Mononuclear cell (primary cell): ENCODE results near the gene CFAP141. TPM values are rescaled to one million over a fixed set of nuclear protein-coding genes. Genes with fewer than 3 reads are reported as not detected.
A peak's percentile ranks its signal among the peaks of the same experiment; 100 is the strongest.
"Not testable (repeated sequence)": the region's sequence is repeated elsewhere in the genome, so short reads cannot be mapped to it uniquely, and the experiment has no call there.

Source experiments
- H3K27me3 ChIP-seq: 2 replicates; pipeline ENCODE4 v1.6.0; 2011; ENCODE audit warnings: low read length, control low read depth; ENCODE audit not compliant: insufficient read depth
- H3K4me1 ChIP-seq: 2 replicates; pipeline ENCODE4 v1.5.1; 2011; ENCODE audit warnings: mild to moderate bottlenecking, low read length, control low read depth; ENCODE audit not compliant: insufficient read depth
- H3K4me3 ChIP-seq: 2 replicates; pipeline ENCODE4 v1.5.1; 2011; ENCODE audit warnings: mild to moderate bottlenecking, low read length, moderate library complexity
- H3K9me3 ChIP-seq: 2 replicates; pipeline ENCODE4 v1.5.1; 2011; ENCODE audit warnings: low read depth, mild to moderate bottlenecking, control low read depth, low read length
- total RNA-seq: library from RNA; depleted of rRNA; stranded (reverse); fragments of >200 nt; gene quantifications from one replicate; pipeline ENCODE4 v1.2.3, GENCODE V29; 2012

Gene CFAP141
- not detected for total RNA-seq

- H3K4me1 ChIP-seq, result no peaks in the 10 kb centered on the region
- no peaks in the 10 kb centered on the region for H3K9me3 ChIP-seq
- H3K27me3 ChIP-seq, result no peaks in the 10 kb centered on the region
- no peak within 1 kb of the TSS for H3K4me3 ChIP-seq
These were observed at the start of gene CFAP141 for GRCh38 chr1:154206196-154206595. TSS of gene CFAP141 (minus strand) at chr1:154206333. CDS start at chr1:154206307, 26 bp downstream.

DNA sequence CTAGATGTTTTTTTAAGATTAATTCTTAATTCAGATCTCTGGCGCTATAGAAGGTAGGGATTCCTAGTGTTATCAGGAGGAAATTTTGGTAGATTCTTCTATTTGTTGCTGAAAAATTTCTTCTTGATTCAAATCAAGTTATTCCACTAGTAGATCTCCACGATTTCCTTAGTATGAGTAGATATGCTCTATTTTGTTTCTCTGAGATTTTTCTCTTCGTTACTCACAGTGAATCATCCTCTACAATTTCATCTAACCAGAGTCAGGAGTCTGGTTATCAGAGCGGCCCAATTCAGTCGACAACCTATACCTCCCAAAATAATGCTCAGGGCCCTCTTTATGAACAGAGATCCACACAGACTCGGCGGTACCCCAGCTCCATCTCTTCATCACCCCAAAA, 47.5 kb upstream of the CFAP141 start:
- Histone ChIP-seq H3K4me3 (no peak overlapping the region), H3K27me3 (no peaks in the 10 kb centered on the region), H3K4me1 (no peaks in the 10 kb centered on the region), H3K9me3 (no peaks in the 10 kb centered on the region)

DNA sequence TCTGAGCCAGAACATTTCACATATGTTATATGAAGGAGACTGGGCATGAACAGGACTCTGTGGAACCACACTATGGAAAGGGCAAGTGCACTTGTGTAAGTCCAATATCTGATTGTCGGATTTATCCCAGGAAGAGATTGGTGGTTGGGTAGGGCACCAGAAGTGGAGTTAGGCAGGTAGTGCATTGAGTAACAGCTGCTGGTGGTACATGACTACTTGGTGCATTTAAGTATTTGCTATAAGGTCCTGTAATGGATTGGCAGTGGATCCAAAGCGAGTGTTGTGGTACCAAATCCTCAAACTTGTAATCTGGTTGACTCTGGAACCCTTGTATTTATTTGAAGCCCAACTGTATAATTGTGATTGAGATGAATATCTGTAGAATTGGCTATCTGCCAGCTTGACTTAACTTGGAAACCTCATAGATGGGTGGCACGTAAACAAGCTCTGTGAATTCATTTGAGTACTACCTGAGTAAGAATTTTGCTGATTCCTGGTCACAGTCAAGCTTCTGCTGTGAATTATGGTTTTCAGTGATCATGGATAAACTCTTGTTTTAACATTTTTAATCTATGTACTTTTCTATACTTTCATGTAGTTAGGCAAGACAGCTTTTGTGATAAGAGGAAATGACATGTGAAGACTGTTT, 35.7 kb upstream of the CFAP141 start:
- Histone ChIP-seq H3K27me3 (no peaks in the 10 kb centered on the region), H3K4me1 (no peaks in the 10 kb centered on the region), H3K9me3 (no peaks in the 10 kb centered on the region), H3K4me3 (no peak overlapping the region)

- Histone ChIP-seq H3K4me1 (no peaks in the 10 kb centered on the region), H3K9me3 (no peaks in the 10 kb centered on the region), H3K4me3 (no peak overlapping the region), H3K27me3 (no peaks in the 10 kb centered on the region)
These were observed 34.2 kb upstream of the CFAP141 start for GRCh38 chr1:154240294-154240833.

- no peaks in the 10 kb centered on the region for H3K4me1 ChIP-seq
- no peaks in the 10 kb centered on the region for H3K27me3 ChIP-seq
- H3K4me3 ChIP-seq, result no peak overlapping the region
These were observed 33.4 kb upstream of the CFAP141 start for GRCh38 chr1:154239491-154239890.

GRCh38 chr1:154237880-154238506, 31.9 kb upstream of the CFAP141 start:
- Histone ChIP-seq H3K9me3 (no peaks in the 10 kb centered on the region), H3K27me3 (no peaks in the 10 kb centered on the region), H3K4me3 (no peak overlapping the region), H3K4me1 (no peaks in the 10 kb centered on the region)

More at GRCh38 chr1:154239491-154239890, 33.4 kb upstream of the CFAP141 start:
- no peaks in the 10 kb centered on the region for H3K9me3 ChIP-seq

DNA sequence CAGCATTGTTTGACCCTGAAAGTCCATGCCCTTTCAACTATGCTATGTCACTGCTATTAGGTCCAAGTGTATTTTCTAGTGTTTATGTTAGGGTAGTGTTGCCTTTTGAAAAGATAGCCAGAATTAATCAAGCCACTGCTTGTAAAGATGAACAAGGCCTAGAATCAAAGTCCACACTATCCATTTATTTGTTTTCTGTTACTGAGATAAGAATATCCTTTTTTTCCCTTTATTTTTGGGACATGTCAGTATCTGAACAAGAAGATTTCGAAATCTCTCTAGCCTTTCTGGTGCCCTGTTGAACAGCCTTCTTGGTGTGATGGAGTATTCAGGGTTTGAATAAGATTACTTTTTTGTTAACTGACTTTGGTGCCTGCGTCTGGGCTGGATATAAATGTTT, 31.3 kb upstream of the CFAP141 start:
- Histone ChIP-seq H3K9me3 (no peaks in the 10 kb centered on the region), H3K27me3 (no peaks in the 10 kb centered on the region), H3K4me1 (no peaks in the 10 kb centered on the region), H3K4me3 (no peak overlapping the region)

- no peaks in the 10 kb centered on the region for H3K9me3 ChIP-seq
- no peak overlapping the region for H3K4me3 ChIP-seq
- H3K27me3 ChIP-seq, result no peaks in the 10 kb centered on the region
- H3K4me1 ChIP-seq, result no peaks in the 10 kb centered on the region
These were observed 30.7 kb upstream of the CFAP141 start for GRCh38 chr1:154236855-154237254.

DNA sequence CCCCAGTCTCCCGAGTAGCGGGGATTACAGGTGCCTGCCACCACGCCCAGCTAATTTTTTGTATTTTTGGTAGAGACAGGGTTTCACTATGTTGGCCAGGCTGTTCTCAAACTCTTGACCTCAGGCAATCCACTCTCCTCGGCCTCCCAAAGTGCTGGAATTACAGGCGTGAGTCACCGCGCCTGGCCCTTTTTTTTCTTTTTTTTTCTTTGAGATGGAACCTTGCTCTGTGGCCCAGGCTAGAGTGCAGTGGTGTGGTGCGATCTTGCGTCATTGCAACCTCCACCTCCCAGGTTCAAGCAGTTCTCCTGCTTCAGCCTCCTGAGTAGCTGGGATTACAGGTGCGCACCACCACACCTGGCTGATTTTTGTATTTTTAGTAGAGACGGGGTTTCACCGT, 27.0 kb upstream of the CFAP141 start:
- H3K27me3 ChIP-seq, H3K4me1 ChIP-seq, H3K4me3 ChIP-seq, H3K9me3 ChIP-seq: not testable (repeated sequence)

- H3K4me3 ChIP-seq, result not testable (repeated sequence)
These were observed 25.0 kb upstream of the CFAP141 start for GRCh38 chr1:154231112-154231511.

GRCh38 chr1:154225370-154225769, 19.2 kb upstream of the CFAP141 start:
- Histone ChIP-seq H3K27me3 (no peaks in the 10 kb centered on the region), H3K9me3 (no peaks in the 10 kb centered on the region), H3K4me3 (no peak overlapping the region), H3K4me1 (peaks cover 24% of the 10 kb centered on the region)

More at GRCh38 chr1:154231112-154231511, 25.0 kb upstream of the CFAP141 start:
- not testable (repeated sequence) for H3K4me1 ChIP-seq, H3K9me3 ChIP-seq, H3K27me3 ChIP-seq

- Histone ChIP-seq H3K4me1 (peaks cover 38% of the 10 kb centered on the region), H3K4me3 (no peak overlapping the region), H3K27me3 (no peaks in the 10 kb centered on the region), H3K9me3 (no peaks in the 10 kb centered on the region)
These were observed 17.5 kb upstream of the CFAP141 start for GRCh38 chr1:154223621-154224020.

- Histone ChIP-seq H3K27me3 (no peaks in the 10 kb centered on the region), H3K4me1 (peaks cover 45% of the 10 kb centered on the region), H3K9me3 (no peaks in the 10 kb centered on the region), H3K4me3 (no peak overlapping the region)
These were observed 16.8 kb upstream of the CFAP141 start for GRCh38 chr1:154222918-154223317.

DNA sequence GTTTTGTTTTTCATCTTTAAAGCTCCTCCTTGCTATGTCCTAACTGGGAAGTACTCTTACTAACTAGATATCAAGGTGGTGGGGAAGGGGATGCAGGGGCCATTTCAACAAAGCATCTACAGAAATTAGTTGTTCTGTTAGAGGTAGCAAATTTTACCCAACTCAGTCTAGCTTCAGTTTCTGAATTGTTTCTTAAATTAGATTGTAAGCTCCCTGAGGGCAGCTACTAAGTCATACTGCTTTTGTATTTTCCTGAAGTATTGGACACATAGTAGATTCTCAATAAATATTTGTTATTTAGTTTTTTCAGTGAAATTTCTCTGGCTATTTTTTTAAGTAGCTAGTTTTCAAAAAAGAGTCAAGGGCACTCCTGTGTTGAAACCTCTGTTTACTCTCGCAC, 16.4 kb upstream of the CFAP141 start:
- H3K4me3 ChIP-seq, result no peak overlapping the region
- H3K27me3 ChIP-seq, result no peaks in the 10 kb centered on the region
- H3K4me1 ChIP-seq, result peaks cover 49% of the 10 kb centered on the region
- no peaks in the 10 kb centered on the region for H3K9me3 ChIP-seq

- no peaks in the 10 kb centered on the region for H3K9me3 ChIP-seq
- no peaks in the 10 kb centered on the region for H3K27me3 ChIP-seq
- peaks cover 51% of the 10 kb centered on the region for H3K4me1 ChIP-seq
- peak overlapping the region; percentile 98 for H3K4me3 ChIP-seq
These were observed 15.3 kb upstream of the CFAP141 start for GRCh38 chr1:154221278-154222001.
